Neuron (in vitro differentiated cells): Measurements from ENCODE around the gene BNC1.

Experiments
- H2AFZ ChIP-seq: one replicate; pipeline ENCODE4 v1.6.1; 2013; ENCODE audit warnings: low read depth, mild to moderate bottlenecking, inconsistent platforms, low read length, moderate library complexity
- H3K27me3 ChIP-seq: one replicate; pipeline ENCODE4 v1.6.1; 2013; ENCODE audit warnings: low read length; ENCODE audit not compliant: insufficient read depth
- H3K36me3 ChIP-seq: one replicate; pipeline ENCODE4 v1.6.1; 2013; ENCODE audit warnings: low read length; ENCODE audit not compliant: insufficient read depth
- H3K4me1 ChIP-seq: one replicate; pipeline ENCODE4 v1.6.1; 2013; ENCODE audit warnings: low read length; ENCODE audit not compliant: insufficient read depth
- H3K4me3 ChIP-seq: 2 replicates; pipeline ENCODE4 v1.5.1; 2013; ENCODE audit warnings: mild to moderate bottlenecking, low read length, moderate library complexity
- H3K9me3 ChIP-seq: one replicate; pipeline ENCODE4 v1.6.1; 2013; ENCODE audit warnings: low read length

The BNC1 gene

DNA sequence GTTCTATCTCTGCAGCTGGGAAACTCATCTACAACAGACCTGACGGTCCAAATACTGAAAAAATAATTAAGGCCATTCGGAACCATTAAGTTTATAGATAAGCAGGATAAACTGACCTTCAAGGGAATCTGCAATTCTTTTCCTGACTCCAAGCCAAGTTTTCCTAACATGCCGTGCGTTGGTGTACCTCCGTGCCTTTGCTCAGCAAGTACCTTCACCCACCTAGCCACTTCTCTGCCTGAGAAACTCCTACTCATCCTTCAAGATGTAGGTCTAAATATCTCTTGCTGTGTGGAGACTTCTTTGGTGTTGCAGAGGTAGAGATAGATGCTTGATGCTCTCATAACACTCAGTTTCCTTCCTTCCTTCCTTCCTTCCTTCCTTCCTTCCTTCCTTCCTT is 24.2 kb upstream of the BNC1 start:
- peaks cover 17% of the 10 kb centered on the region for H3K27me3 ChIP-seq
- H3K36me3 ChIP-seq: no peaks in the 10 kb centered on the region
- H3K9me3 ChIP-seq: no peaks in the 10 kb centered on the region
- no peak overlapping the region for H2AFZ ChIP-seq
- peaks cover 9% of the 10 kb centered on the region for H3K4me1 ChIP-seq
- H3K4me3 ChIP-seq: no peak overlapping the region

DNA sequence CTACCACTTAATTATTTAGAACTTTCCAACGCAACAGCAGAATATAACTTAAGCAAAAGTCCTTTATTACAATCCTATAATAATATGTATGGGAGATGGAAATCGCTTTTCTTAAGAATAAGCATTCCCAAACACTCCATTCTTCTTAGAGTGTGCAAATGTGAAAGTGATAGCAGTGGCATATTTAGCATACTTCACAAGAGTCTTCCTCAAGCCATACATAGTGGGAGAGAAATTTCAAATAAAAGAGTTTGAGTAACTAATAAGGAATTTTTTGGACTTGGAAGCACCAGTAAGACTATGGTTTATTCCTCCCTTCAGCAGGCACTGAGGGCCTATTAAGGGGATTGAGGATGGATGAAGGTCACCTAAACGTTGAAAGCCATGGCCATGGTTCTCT is 22.1 kb upstream of the BNC1 start:
- no peak overlapping the region for H2AFZ ChIP-seq
- no peak overlapping the region for H3K4me3 ChIP-seq
- peaks cover 20% of the 10 kb centered on the region for H3K27me3 ChIP-seq
- peaks cover 9% of the 10 kb centered on the region for H3K4me1 ChIP-seq
- H3K36me3 ChIP-seq: no peaks in the 10 kb centered on the region
- no peaks in the 10 kb centered on the region for H3K9me3 ChIP-seq

DNA sequence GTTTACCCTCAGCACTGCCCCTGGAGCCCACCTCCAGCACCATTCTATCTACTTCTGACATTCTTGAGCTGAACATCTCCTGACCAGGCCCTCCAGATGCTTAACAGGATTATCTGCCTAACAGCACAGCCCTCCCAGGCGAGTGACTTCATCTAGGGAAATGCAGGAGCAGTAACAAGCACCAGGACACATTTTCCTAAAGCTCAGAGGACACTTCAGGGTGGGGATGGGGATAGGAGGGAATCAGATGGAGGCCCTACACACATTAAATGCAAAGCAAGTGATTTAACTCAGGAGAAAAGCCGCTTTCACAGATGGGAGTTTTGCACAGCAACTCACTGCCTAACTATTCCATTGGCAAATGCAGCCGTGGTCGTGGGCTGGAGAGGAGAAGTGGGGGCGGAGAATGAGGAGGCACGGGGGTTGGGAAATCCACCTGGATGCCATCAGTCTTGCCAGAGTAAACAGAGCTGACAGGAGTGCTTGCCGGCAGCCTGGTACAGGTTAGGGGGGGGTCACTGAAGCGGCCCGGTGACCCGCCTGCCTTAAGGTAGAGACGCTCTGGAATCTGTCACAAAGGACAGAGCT is 21.3 kb upstream of the BNC1 start:
- peaks cover 20% of the 10 kb centered on the region for H3K27me3 ChIP-seq
- no peaks in the 10 kb centered on the region for H3K9me3 ChIP-seq
- no peak overlapping the region for H2AFZ ChIP-seq
- H3K4me1 ChIP-seq: peaks cover 6% of the 10 kb centered on the region
- no peak overlapping the region for H3K4me3 ChIP-seq
- H3K36me3 ChIP-seq: no peaks in the 10 kb centered on the region

DNA sequence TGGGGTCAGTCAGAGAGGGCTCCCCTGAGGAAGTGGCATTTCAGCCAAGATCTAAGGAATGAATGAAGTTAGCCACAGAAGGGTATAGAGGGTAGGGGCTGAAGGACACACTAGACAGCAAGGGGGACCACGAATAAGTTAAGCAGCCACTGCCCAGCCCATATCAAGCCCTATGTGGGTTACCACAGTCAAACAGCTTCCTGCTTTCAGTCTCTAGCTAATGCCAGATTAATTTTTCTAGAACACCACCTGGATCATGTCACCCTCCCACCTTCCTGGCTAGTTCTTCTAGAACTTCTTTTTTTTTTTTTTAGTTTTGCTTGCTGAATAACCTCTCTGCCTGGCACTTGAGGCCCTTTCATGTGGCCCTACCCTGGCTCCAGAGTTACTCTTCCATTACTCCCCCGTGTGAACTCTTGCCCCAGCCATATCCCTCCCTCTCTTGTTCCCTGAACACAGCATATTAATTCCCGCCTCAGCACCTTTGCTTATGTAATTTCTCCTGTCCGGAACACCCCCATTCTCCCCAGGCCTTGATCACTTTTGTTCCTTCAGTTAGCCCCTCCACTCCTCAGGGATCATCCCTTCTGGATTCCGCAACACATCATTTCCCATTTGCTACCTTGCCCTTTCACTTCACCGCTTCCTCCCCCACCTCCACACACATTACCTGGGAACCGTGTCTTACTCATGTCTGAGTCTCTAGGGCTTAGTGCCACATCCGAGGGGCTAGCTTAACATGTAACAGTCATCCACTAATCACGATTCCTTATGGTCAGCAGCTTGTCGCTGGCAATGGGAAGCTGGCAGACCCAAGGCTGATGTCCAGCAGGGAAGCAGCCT is 20.6 kb upstream of the BNC1 start:
- Histone ChIP-seq H3K4me1 (peaks cover 5% of the 10 kb centered on the region), H2AFZ (no peak overlapping the region), H3K4me3 (no peak overlapping the region), H3K9me3 (no peaks in the 10 kb centered on the region), H3K36me3 (no peaks in the 10 kb centered on the region), H3K27me3 (peaks cover 20% of the 10 kb centered on the region)

DNA sequence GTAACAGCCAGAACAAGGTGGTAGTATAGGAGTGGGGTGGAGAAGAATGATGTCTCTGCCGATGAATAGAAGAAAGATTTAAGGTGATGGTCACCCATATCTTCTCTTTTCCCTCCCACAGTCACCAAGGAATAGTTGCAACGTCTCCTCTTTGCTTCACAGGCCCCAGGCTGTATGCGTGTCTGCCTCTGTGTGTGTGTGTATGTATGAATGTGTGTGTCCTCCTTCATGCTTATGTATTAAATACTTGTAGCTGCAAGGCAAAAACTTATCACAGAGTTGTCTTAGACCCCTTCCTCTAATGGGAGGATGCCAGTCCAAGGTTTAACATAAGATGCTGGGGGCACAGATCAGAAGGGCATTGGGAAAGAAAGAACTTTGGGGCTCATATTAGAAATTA is 19.1 kb upstream of the BNC1 start:
- Histone ChIP-seq H3K9me3 (no peaks in the 10 kb centered on the region), H3K36me3 (no peaks in the 10 kb centered on the region), H3K4me3 (no peak overlapping the region), H3K27me3 (peaks cover 29% of the 10 kb centered on the region), H3K4me1 (peaks cover 5% of the 10 kb centered on the region), H2AFZ (no peak overlapping the region)

DNA sequence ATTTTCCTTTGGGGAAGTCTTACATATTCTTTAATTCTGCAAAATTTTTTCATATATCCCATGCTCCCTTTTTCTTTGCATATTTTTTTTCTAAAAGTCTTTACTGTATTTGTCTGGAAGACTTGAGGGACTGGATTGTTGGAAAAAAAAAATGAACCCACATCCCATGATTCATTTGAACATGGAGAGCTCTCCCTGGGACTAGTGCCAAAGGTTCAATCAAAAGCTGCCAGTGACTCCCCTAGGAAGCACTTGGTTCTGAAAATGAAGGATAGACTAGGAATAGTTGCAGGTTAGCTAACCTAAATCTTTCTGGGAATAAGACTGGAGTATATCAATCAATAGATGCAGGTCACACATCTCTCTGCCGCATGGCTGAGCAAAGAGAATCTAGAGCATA is 16.4 kb upstream of the BNC1 start:
- Histone ChIP-seq H3K4me1 (peaks cover under 1% of the 10 kb centered on the region), H3K9me3 (no peaks in the 10 kb centered on the region), H3K27me3 (peaks cover 19% of the 10 kb centered on the region), H3K4me3 (no peak overlapping the region), H2AFZ (no peak overlapping the region), H3K36me3 (no peaks in the 10 kb centered on the region)

DNA sequence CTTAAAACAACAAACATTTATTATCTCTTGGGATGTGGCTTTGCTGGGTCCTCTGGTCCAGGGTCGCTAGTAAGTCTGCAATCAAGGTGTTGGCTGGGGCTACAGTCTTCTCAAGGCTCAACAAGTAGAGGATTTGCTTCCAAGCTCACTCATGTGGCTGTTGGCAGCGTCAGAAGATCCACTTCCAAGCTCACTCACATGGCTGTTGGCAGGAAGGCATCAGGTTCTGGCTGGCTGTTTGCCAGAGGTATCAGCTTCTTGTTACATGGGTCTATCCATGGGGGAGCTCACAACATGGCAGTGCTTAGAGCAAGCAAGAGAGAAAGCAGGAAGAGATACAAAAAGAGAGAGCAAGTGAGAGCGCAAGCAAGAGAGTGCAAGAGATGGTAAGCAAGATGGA is 15.0 kb upstream of the BNC1 start:
- no peaks in the 10 kb centered on the region for H3K36me3 ChIP-seq
- no peak overlapping the region for H3K4me3 ChIP-seq
- peaks cover 13% of the 10 kb centered on the region for H3K27me3 ChIP-seq
- no peaks in the 10 kb centered on the region for H3K4me1 ChIP-seq
- no peak overlapping the region for H2AFZ ChIP-seq
- no peaks in the 10 kb centered on the region for H3K9me3 ChIP-seq

DNA sequence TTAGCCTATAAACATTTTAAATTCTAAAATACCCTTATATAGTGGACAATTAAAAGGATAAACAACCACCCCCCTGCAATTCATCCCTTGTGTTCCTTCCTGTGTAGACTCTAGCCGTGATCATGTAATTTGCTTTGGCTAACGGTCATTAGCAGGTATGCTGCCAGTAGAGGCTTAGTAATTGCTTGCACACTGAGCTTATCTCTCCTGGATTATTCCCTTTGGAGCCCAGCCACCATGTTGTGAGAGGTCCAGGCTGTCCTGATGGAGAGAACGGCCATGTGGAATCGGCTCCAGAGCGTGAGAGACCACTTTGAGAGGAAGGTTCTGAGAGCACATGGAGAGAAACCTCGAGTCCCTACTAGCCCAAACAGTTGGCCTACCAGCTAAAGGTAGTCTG is 11.0 kb upstream of the BNC1 start:
- Histone ChIP-seq H3K4me1 (no peaks in the 10 kb centered on the region), H3K9me3 (no peaks in the 10 kb centered on the region), H3K36me3 (no peaks in the 10 kb centered on the region), H2AFZ (no peak overlapping the region), H3K27me3 (peaks cover 18% of the 10 kb centered on the region), H3K4me3 (no peak overlapping the region)

DNA sequence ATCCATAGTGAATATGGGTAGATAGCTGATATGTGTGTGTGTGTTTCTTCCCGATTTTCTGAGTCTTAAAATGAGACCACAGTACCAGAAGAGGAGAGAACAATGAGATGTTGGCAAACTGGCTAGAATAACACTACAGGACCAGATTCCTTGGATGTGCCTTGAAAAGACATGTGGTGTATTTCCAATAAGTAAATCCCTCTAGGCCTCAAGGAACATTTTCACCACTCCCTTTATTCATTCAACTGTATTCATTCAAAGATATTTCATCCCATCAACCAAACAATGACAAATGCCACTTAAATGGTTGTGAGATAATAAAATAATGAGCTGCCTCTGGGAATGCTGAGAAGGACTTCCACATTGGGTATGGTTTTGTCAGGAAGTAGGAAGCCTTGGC is 8.7 kb upstream of the BNC1 start:
- Histone ChIP-seq H3K4me3 (no peak overlapping the region), H3K9me3 (no peaks in the 10 kb centered on the region), H3K4me1 (no peaks in the 10 kb centered on the region), H2AFZ (no peak overlapping the region), H3K36me3 (no peaks in the 10 kb centered on the region), H3K27me3 (peaks cover 25% of the 10 kb centered on the region)

DNA sequence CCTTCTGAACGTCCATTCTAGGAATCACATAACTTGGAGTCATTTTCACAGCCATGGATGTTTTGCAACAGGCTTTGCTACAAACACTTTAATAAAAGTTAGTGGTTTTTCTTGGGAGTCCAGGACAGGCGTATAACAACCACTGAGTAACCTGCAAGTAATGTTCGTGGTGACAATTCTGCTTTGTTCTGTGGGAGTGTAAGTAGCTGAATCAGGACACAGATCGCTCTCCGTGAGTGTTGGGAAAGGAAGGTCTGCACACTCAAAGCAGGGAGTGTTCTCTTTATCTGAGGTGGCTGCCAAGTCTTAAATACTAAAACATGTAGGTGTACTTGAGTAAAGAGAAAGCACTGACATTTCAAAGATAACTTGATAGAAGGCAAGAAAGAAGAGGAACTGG is 7.9 kb upstream of the BNC1 start:
- Histone ChIP-seq H2AFZ (no peak overlapping the region), H3K36me3 (no peaks in the 10 kb centered on the region), H3K27me3 (peaks cover 32% of the 10 kb centered on the region), H3K9me3 (no peaks in the 10 kb centered on the region), H3K4me1 (no peaks in the 10 kb centered on the region), H3K4me3 (no peak overlapping the region)

DNA sequence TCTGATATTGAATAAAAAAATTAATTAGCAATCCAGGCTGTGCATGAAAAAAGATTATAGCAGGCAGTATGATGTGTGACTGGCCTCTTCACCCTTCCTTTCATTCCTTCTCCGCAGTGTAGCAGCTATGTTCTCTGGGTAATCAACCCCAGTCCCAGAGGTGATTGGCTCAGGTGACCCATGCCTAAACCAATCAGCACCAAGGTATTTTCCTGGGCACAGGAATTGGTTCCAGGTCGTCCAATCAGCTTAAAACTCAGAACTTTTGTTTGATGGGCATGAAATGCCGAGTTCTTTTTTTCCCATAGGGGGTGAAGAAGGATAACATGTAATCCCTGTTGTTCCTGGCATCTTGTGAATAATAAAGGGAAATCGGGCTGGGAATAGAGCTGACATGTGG is 5.8 kb upstream of the BNC1 start:
- Histone ChIP-seq H3K9me3 (peaks cover 3% of the 10 kb centered on the region), H3K27me3 (peaks cover 53% of the 10 kb centered on the region), H2AFZ (no peak overlapping the region), H3K4me1 (no peaks in the 10 kb centered on the region), H3K4me3 (no peak overlapping the region), H3K36me3 (no peaks in the 10 kb centered on the region)

DNA sequence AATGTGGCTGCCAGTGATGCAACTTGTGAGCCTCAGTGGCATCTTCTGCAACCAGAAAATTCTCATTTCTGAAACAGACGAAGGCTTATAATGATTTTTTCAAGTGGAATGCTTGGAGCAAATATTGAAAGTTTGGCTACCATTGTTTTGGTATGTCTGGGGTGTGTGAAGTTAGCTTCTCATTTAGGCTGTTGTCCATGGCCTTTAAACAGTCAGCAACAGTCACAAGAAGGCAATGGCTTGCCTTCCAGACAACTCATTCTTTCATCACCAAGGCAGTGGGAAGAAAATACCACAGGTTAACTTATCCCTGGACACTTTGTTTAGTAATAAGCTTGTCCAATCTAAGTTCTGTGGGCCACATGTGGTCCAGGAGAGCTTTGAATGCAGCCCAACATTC is 4.7 kb upstream of the BNC1 start:
- Histone ChIP-seq H2AFZ (no peak overlapping the region), H3K27me3 (peaks cover 62% of the 10 kb centered on the region), H3K4me3 (no peak overlapping the region), H3K4me1 (no peaks in the 10 kb centered on the region), H3K36me3 (no peaks in the 10 kb centered on the region), H3K9me3 (peaks cover 3% of the 10 kb centered on the region)

DNA sequence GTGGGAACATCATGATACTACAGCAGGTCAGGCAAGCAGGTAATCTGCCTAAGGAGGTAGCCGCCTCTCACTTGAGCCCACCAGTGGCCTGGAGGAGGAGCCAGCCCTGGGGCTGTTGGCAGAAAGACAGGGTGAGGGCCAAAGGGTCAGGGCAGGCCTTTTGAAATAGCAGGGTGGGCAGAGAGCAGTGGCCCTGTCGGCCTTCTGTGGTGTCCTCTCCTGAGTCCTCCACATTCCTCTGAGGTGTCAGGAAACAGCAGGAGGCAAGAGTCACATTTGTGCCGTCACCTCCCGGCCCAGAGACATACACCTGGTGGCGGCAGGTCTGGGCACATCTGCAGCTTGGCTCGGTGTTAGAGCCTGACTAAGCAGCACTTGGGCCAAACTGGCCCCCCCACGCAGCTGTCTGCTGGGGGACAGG is 3.9 kb upstream of the BNC1 start:
- Histone ChIP-seq H3K27me3 (peaks cover 70% of the 10 kb centered on the region), H3K4me1 (peaks cover 3% of the 10 kb centered on the region), H3K9me3 (peaks cover 3% of the 10 kb centered on the region), H3K36me3 (no peaks in the 10 kb centered on the region), H3K4me3 (no peak overlapping the region), H2AFZ (no peak overlapping the region)
